LNCaP clone FGC (cell line): ENCODE data around the gene RMRP.

Experiments
- DNase-seq: peaks from one replicate; pipeline ENCODE4 v3.0.0-alpha.2; 2011; ENCODE audit warnings: low read depth
- H3K4me3 ChIP-seq: 2 replicates; pipeline ENCODE4 v1.5.1; 2011; ENCODE audit warnings: mild to moderate bottlenecking, low read depth, low read length, control low read depth
- CTCF ChIP-seq: IDR thresholded peaks from 2 replicates; pipeline ENCODE4 v1.5.1; 2012; ENCODE audit warnings: mild to moderate bottlenecking; ENCODE audit not compliant: control insufficient read depth, insufficient read depth; ENCODE audit errors: extremely low read depth

RMRP gene

DNA sequence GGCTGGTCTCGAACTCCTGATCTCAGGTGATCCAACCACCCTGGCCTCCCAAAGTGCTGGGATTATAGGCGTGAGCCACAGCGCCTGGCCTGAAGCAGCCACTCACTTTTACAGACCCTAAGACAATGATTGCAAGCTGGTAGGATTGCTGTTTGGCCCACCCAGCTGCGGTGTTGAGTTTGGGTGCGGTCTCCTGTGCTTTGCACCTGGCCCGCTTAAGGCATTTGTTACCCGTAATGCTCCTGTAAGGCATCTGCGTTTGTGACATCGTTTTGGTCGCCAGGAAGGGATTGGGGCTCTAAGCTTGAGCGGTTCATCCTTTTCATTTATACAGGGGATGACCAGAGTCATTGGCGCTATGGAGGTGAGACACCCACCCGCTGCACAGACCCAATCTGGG, 17.4 kb upstream of the RMRP start:
- no peak for TF ChIP-seq CTCF
- H3K4me3 ChIP-seq, result no peak overlapping the region
- no peak for DNase-seq

DNA sequence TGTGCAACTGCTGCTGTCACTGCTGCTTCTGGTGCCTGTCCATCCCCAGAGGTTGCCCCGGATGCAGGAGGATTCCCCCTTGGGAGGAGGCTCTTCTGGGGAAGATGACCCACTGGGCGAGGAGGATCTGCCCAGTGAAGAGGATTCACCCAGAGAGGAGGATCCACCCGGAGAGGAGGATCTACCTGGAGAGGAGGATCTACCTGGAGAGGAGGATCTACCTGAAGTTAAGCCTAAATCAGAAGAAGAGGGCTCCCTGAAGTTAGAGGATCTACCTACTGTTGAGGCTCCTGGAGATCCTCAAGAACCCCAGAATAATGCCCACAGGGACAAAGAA, 16.2 kb upstream of the RMRP start:
- no peak overlapping the region for H3K4me3 ChIP-seq
- no peak for TF ChIP-seq CTCF
- no peak for DNase-seq

- no peak for TF ChIP-seq CTCF
- no peak for DNase-seq
- no peak within 1 kb of the TSS for H3K4me3 ChIP-seq
Observed at GRCh38 chr9:35673132-35674024, 15.6 kb upstream of the RMRP start, which contains the start of gene CA9. TSS of gene CA9 (plus strand) at chr9:35673928. CDS start at chr9:35673960, 32 bp downstream.

DNA sequence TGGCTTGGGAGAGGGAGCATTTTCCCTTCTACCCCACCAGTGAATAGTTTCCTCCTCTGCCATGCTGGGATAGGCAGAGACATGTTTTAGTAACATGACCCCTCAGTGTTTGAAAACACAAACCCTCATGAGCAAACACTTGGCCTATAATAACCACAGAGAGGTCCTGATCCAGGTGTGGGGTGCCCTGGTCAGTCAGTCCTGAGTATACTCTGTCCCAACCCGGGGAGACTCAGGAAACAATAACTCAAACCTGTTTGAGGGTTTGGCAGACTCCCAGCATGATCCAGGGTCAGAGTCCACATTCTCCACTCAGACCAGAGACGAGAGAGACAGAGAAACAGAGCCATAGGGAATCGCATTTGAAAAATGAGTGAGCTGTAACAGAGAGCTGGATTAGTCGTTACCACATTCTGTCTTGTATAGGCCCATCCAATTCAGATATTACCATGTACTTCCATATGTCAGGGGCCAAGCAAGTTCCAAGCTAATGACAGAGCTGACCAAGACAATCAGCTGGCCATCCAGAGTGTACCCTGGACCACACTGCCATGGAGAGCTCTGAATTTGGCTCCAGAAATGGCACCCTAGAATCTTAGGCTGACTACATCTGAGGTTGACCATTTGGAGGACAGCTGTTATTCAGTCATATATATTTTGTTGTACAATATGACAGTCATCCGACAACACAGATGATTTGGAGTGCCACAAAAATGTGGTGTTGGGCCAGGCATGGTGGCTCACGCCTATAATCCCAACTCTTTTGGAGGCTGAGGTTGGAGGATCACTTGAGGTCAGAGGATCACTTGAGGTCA, 11.7 kb upstream of the RMRP start:
- TF ChIP-seq CTCF, result no peak

DNA sequence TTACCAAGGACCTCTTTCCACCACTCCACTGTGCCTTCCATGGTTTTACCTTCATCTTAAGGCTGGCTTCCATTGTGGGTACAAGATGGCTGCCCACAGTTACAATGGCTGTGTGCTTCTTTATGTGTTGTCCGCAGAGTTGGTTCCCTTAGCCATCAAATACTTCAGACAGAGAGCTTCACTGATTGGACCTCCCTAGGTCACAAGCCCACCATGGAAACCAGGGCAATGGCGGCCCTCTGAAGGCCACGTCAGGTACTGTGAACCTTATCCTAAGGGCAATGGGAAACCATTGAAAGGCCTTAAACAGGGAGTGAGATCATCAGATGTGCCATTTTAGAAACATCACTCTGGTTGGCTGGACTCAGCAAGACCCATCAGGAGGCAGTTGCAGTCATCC, 10.1 kb upstream of the RMRP start:
- no peak overlapping the region for H3K4me3 ChIP-seq
- no peak for DNase-seq
- TF ChIP-seq CTCF, result no peak

More for the DNA sequence above, 11.7 kb upstream of the RMRP start:
- no peak for DNase-seq
- no peak overlapping the region for H3K4me3 ChIP-seq

DNA sequence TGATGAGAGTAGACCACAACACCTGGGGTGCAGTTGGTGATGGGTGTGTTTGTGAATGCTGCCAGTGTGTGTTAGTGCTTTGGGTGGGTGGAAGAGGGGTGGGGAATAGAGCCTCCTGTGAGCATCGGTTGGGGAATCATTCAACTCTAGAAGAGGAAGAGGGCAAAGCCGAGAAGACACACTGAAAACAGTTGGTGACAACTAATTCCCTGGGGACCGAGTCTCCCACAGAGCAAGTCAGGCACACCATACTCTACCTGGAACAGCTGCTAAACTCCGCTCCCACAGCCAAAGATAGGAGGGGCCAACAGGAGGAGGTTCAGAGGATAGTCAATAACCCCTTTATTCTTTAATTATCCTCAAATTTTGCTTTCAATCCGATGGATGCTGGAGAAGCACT, 8.7 kb upstream of the RMRP start:
- no peak for DNase-seq
- TF ChIP-seq CTCF, result no peak
- H3K4me3 ChIP-seq, result no peak overlapping the region

GRCh38 chr9:35666045-35666444, 8.2 kb upstream of the RMRP start:
- TF ChIP-seq CTCF, result no peak
- H3K4me3 ChIP-seq, result no peak overlapping the region
- no peak for DNase-seq
